Stimulated activated CD8-positive, alpha-beta memory T cell treated with anti-CD3 and anti-CD28 coated beads, Interleukin-15, amount 100 ng/mL, for 4 hours (primary cell): ENCODE results near the gene SLITRK1.

Source experiments
- DNase-seq, 2 donors: peaks; one replicate each; pipeline ENCODE4 v3.0.0-alpha.2; 2020; ENCODE audit warnings: low read depth in 2 of 2

The SLITRK1 gene

GRCh38 chr13:83881917-83882605 lies at the start of gene SLITRK1:
Gene SLITRK1, minus strand, starts transcription at chr13:83882474. Its CDS starts 967 bp downstream, at chr13:83881507.
- no peak for DNase-seq

GRCh38 chr13:83929157-83929556 lies 46.9 kb upstream of the SLITRK1 start:
- no peak for DNase-seq

- DNase-seq, result no peak
Measured at GRCh38 chr13:83919775-83920174, 37.5 kb upstream of the SLITRK1 start.

- no peak for DNase-seq
Measured at GRCh38 chr13:83914368-83914767, 32.1 kb upstream of the SLITRK1 start.

GRCh38 chr13:83907196-83907989 lies 25.1 kb upstream of the SLITRK1 start:
- DNase-seq, result no peak

GRCh38 chr13:83906240-83906820 lies 24.1 kb upstream of the SLITRK1 start:
- DNase-seq, result no peak

GRCh38 chr13:83905641-83906040 lies 23.4 kb upstream of the SLITRK1 start:
- no peak for DNase-seq

- DNase-seq, result no peak
Measured at GRCh38 chr13:83895994-83896580, 13.8 kb upstream of the SLITRK1 start.

- no peak for DNase-seq
Measured at GRCh38 chr13:83890358-83890757, 8.1 kb upstream of the SLITRK1 start.

- DNase-seq, result no peak
Measured at GRCh38 chr13:83884141-83884540, 1.9 kb upstream of the SLITRK1 start.

GRCh38 chr13:83883061-83883523 lies 818 bp upstream of the SLITRK1 start:
- DNase-seq, result no peak

GRCh38 chr13:83882606-83882959 lies 309 bp upstream of the SLITRK1 start:
- no peak for DNase-seq

GRCh38 chr13:83881140-83881684 lies 1.1 kb downstream of the SLITRK1 start:
- no peak for DNase-seq

- DNase-seq, result no peak
Measured at GRCh38 chr13:83880275-83881139, 1.8 kb downstream of the SLITRK1 start.

- DNase-seq, result no peak
Measured at GRCh38 chr13:83879431-83880171, 2.7 kb downstream of the SLITRK1 start.

- DNase-seq, result no peak
Measured at GRCh38 chr13:83878691-83879430, 3.4 kb downstream of the SLITRK1 start.

GRCh38 chr13:83877651-83878355 lies 4.5 kb downstream of the SLITRK1 start:
- no peak for DNase-seq

GRCh38 chr13:83876546-83876945 lies 5.7 kb downstream of the SLITRK1 start:
- no peak for DNase-seq

- DNase-seq, result no peak
Measured at GRCh38 chr13:83867708-83868107, 14.6 kb downstream of the SLITRK1 start.
